H9 (cell line): Measurements from ENCODE around the gene VSIG8. TPM values are rescaled to one million over a fixed set of nuclear protein-coding genes. Genes with fewer than 3 reads are reported as not detected.

Experiments
- DNase-seq: peaks from one replicate; pipeline ENCODE4 v3.0.0-alpha.2; 2017
- H2AFZ ChIP-seq: one replicate; pipeline ENCODE4 v1.6.1; 2013; ENCODE audit warnings: mild to moderate bottlenecking, low read length, control low read depth, moderate library complexity
- H2AK5ac ChIP-seq: 2 replicates; pipeline ENCODE4 v1.6.1; 2013; ENCODE audit warnings: low read length, control low read depth, mixed read lengths; ENCODE audit not compliant: insufficient read length
- H2BK120ac ChIP-seq: one replicate; pipeline ENCODE4 v1.6.1; 2013; ENCODE audit warnings: low read depth, mild to moderate bottlenecking, low read length, control low read depth, inconsistent platforms; ENCODE audit not compliant: poor library complexity, severe bottlenecking
- H2BK12ac ChIP-seq: 2 replicates; pipeline ENCODE4 v1.6.1; 2013; ENCODE audit warnings: low read length, control low read depth, mixed read lengths, low read depth; ENCODE audit not compliant: insufficient read length
- H2BK15ac ChIP-seq: 2 replicates; pipeline ENCODE4 v1.6.1; 2013; ENCODE audit warnings: low read depth, low read length, control low read depth
- H2BK20ac ChIP-seq: one replicate; pipeline ENCODE4 v1.6.1; 2013; ENCODE audit warnings: low read depth, mild to moderate bottlenecking, low read length, control low read depth, inconsistent platforms; ENCODE audit not compliant: poor library complexity, severe bottlenecking
- H2BK5ac ChIP-seq: 2 replicates; pipeline ENCODE4 v1.6.1; 2013; ENCODE audit warnings: low read length, control low read depth, mixed read lengths; ENCODE audit not compliant: insufficient read length
- H3K14ac ChIP-seq: 2 replicates; pipeline ENCODE4 v1.6.1; 2013; ENCODE audit warnings: low read length, control low read depth; ENCODE audit not compliant: insufficient read depth
- H3K18ac ChIP-seq: 2 replicates; pipeline ENCODE4 v1.6.1; 2013; ENCODE audit warnings: low read depth, mild to moderate bottlenecking, mixed read lengths, low read length, control low read depth; ENCODE audit not compliant: insufficient read length
- H3K23ac ChIP-seq: 2 replicates; pipeline ENCODE4 v1.6.1; 2013; ENCODE audit warnings: low read length, control low read depth, mixed read lengths, low read depth; ENCODE audit not compliant: insufficient read length
- H3K23me2 ChIP-seq: 2 replicates; pipeline ENCODE4 v1.6.1; 2013; ENCODE audit warnings: low read depth, mild to moderate bottlenecking, mixed read lengths, low read length, control low read depth; ENCODE audit not compliant: insufficient read length, poor library complexity, severe bottlenecking
- H3K27ac ChIP-seq: 2 replicates; pipeline ENCODE4 v1.5.1; 2013; ENCODE audit warnings: low read length, control low read depth, mixed read lengths, low read depth; ENCODE audit not compliant: insufficient read length
- H3K27me3 ChIP-seq: 2 replicates; pipeline ENCODE4 v1.6.1; 2013; ENCODE audit warnings: low read length, control low read depth, inconsistent platforms; ENCODE audit not compliant: insufficient read depth
- H3K4ac ChIP-seq: 2 replicates; pipeline ENCODE4 v1.6.1; 2013; ENCODE audit warnings: low read depth, mild to moderate bottlenecking, control low read depth, inconsistent platforms, low read length, moderate library complexity
- H3K4me1 ChIP-seq: 2 replicates; pipeline ENCODE4 v1.6.1; 2013; ENCODE audit warnings: low read length, control low read depth, inconsistent platforms; ENCODE audit not compliant: insufficient read depth
- H3K4me2 ChIP-seq: 2 replicates; pipeline ENCODE4 v1.6.1; 2013; ENCODE audit warnings: low read length, control low read depth, mixed read lengths; ENCODE audit not compliant: insufficient read length, insufficient read depth
- H3K56ac ChIP-seq: 2 replicates; pipeline ENCODE4 v1.6.1; 2013; ENCODE audit warnings: low read depth, mild to moderate bottlenecking, mixed read lengths, low read length, control low read depth; ENCODE audit not compliant: insufficient read length
- H3K79me1 ChIP-seq: 2 replicates; pipeline ENCODE4 v1.6.1; 2013; ENCODE audit warnings: low read depth, mild to moderate bottlenecking, moderate library complexity, low read length, control low read depth, inconsistent platforms; ENCODE audit not compliant: insufficient read depth, poor library complexity, severe bottlenecking
- H3K79me2 ChIP-seq: 2 replicates; pipeline ENCODE4 v1.6.1; 2013; ENCODE audit warnings: low read length, control low read depth, inconsistent platforms; ENCODE audit not compliant: insufficient read depth
- H3K9ac ChIP-seq: 2 replicates; pipeline ENCODE4 v1.6.1; 2013; ENCODE audit warnings: low read length, control low read depth, mixed read lengths; ENCODE audit not compliant: insufficient read length; ENCODE audit errors: extremely low read depth
- H3K9me3 ChIP-seq: one replicate; pipeline ENCODE4 v1.6.1; 2013; ENCODE audit warnings: low read depth, low read length, inconsistent platforms; ENCODE audit not compliant: control insufficient read depth
- H3T11ph ChIP-seq: one replicate; pipeline ENCODE4 v1.6.1; 2013; ENCODE audit warnings: mild to moderate bottlenecking, low read length, control low read depth, inconsistent platforms
- H4K20me1 ChIP-seq: one replicate; pipeline ENCODE4 v1.6.1; 2013; ENCODE audit not compliant: control insufficient read depth, insufficient read length, insufficient read depth
- H4K5ac ChIP-seq: 2 replicates; pipeline ENCODE4 v1.6.1; 2013; ENCODE audit warnings: low read depth, mild to moderate bottlenecking, mixed read lengths, low read length, control low read depth; ENCODE audit not compliant: insufficient read length
- H4K8ac ChIP-seq: replicated peaks from 2 replicates; pipeline ENCODE4 v1.6.1; 2013; ENCODE audit warnings: low read length, control low read depth, mixed read lengths, low read depth; ENCODE audit not compliant: insufficient read length
- H4K91ac ChIP-seq: 2 replicates; pipeline ENCODE4 v1.6.1; 2013; ENCODE audit warnings: low read depth, mild to moderate bottlenecking, moderate library complexity, mixed read lengths, low read length, control low read depth; ENCODE audit not compliant: insufficient read length
- H3K27ac Mint-ChIP-seq, 3 experiments: 2 replicates in 2 of 3; 3 replicates in 1 of 3; pipeline ENCODE4 v1.8.0; 2020 to 2021; ENCODE audit warnings: mixed read lengths in 3 of 3, mild to moderate bottlenecking in 1 of 3, moderate library complexity in 1 of 3
- H3K27me3 Mint-ChIP-seq: 2 replicates; pipeline ENCODE4 v1.8.0; 2021; ENCODE audit warnings: low read depth, mild to moderate bottlenecking, moderate library complexity, mixed read lengths
- H3K36me3 Mint-ChIP-seq, 3 experiments: 2 replicates in 2 of 3; 3 replicates in 1 of 3; pipeline ENCODE4 v1.8.0; 2020 to 2021; ENCODE audit warnings: low read depth in 3 of 3, mixed read lengths in 3 of 3; ENCODE audit not compliant: insufficient read depth in 1 of 3
- H3K4me1 Mint-ChIP-seq, 2 experiments: 2 replicates each; pipeline ENCODE4 v1.8.0; 2020; ENCODE audit warnings: mixed read lengths in 2 of 2
- H3K4me3 Mint-ChIP-seq, 2 experiments: 2 replicates in 1 of 2; 3 replicates in 1 of 2; pipeline ENCODE4 v1.8.0; 2020 to 2021; ENCODE audit warnings: mild to moderate bottlenecking in 2 of 2, mixed read lengths in 2 of 2, moderate library complexity in 1 of 2
- H3K9me3 Mint-ChIP-seq, 2 experiments: 2 replicates in 1 of 2; 3 replicates in 1 of 2; pipeline ENCODE4 v1.8.0; 2020; ENCODE audit warnings: mild to moderate bottlenecking in 2 of 2, mixed read lengths in 2 of 2, moderate library complexity in 1 of 2
- CTCF ChIP-seq: fragments of 200-600 bp; sonication (generic); conservative IDR thresholded peaks from 3 replicates; pipeline ENCODE4 v1.8.0; 2021; ENCODE audit warnings: antibody characterized with exemption, mild to moderate bottlenecking
- WGBS: extraction: QIAGEN DNeasy Blood & Tissue Kit; methylation state at CpG from one replicate; pipeline ENCODE4 v1.1.7; 2013; ENCODE audit warnings: missing lambda C conversion rate, low lambda C conversion rate, mixed read lengths; ENCODE audit not compliant: insufficient read length; ENCODE audit errors: extremely low coverage; 5-methylcytosine and 5-hydroxymethylcytosine counted together
- total RNA-seq: library from RNA; stranded (reverse); gene quantifications from 2 replicates; pipeline ENCODE4 v1.2.1, GENCODE V29; 2021

Gene VSIG8
- total RNA-seq, 1 experiment from 2014 or later = not detected

GRCh38 chr1:159828176-159828575 lies 34.3 kb downstream of the VSIG8 start:
- DNase-seq = no peak
- H3K4me3 Mint-ChIP-seq = no peak overlapping the region
- no peaks in the 10 kb centered on the region for H3K9me3 ChIP-seq
- H3K56ac ChIP-seq = no peak overlapping the region
- H3K36me3 Mint-ChIP-seq = no peaks in the 10 kb centered on the region
- TF ChIP-seq CTCF = no peak
- H3K27me3 Mint-ChIP-seq = peaks cover 48% of the 10 kb centered on the region
- no peak overlapping the region for H2BK20ac ChIP-seq
- no peaks in the 10 kb centered on the region for H3K79me1 ChIP-seq
- no peak overlapping the region for H4K91ac ChIP-seq
- H3K4me1 Mint-ChIP-seq = peaks cover 23 to 26% of the 10 kb centered on the region in 2 experiments
- H2AFZ ChIP-seq = no peak overlapping the region
- WGBS = no CpG with 5 or more reads among the region's 3 CpGs
- H3K14ac ChIP-seq = no peak overlapping the region
- H2AK5ac ChIP-seq = no peak overlapping the region
- H3K4me2 ChIP-seq = no peak overlapping the region
- no peak overlapping the region for H3K18ac ChIP-seq
- H3K79me2 ChIP-seq = no peaks in the 10 kb centered on the region
- H2BK5ac ChIP-seq = no peak overlapping the region
- no peak overlapping the region for H3T11ph ChIP-seq
- no peak overlapping the region for H4K5ac ChIP-seq
- H2BK120ac ChIP-seq = no peak overlapping the region
- H2BK12ac ChIP-seq = no peak overlapping the region
- H3K23me2 ChIP-seq = no peaks in the 10 kb centered on the region
- H3K9me3 Mint-ChIP-seq = no peaks in the 10 kb centered on the region
- H3K4me1 ChIP-seq = no peaks in the 10 kb centered on the region
- H3K27ac Mint-ChIP-seq = no peak overlapping the region
- no peak overlapping the region for H3K27ac ChIP-seq
- H4K20me1 ChIP-seq = no peaks in the 10 kb centered on the region
- H4K8ac ChIP-seq = no peak overlapping the region
- H2BK15ac ChIP-seq = no peak overlapping the region; the same call in 1 of the 2 replicates
- H3K4ac ChIP-seq = no peak overlapping the region
- H3K9ac ChIP-seq = no peak overlapping the region
- H3K23ac ChIP-seq = no peak overlapping the region
- no peaks in the 10 kb centered on the region for H3K27me3 ChIP-seq
